Testis (tissue), 2 donors: ENCODE measurements around the gene CABCOCO1.

Experiments used
- POLR2A ChIP-seq: fragments of 450-650 bp; IDR thresholded peaks from one replicate; pipeline ENCODE4 v1.6.1; 2017; ENCODE audit warnings: antibody characterized with exemption, mild to moderate bottlenecking, moderate library complexity
- TF ChIP-seq, protein P1 (sequence below), 3 experiments: fragments of 450-650 bp in 2 of 3; fragments of 200-600 bp in 1 of 3; sonication (generic) in 1 of 3; IDR thresholded peaks; one replicate each; pipeline ENCODE4 v1.5.1; 2016 to 2019; ENCODE audit warnings: antibody characterized with exemption in 3 of 3, mild to moderate bottlenecking in 2 of 3, moderate library complexity in 1 of 3

- TF ChIP-seq, protein P1, sequence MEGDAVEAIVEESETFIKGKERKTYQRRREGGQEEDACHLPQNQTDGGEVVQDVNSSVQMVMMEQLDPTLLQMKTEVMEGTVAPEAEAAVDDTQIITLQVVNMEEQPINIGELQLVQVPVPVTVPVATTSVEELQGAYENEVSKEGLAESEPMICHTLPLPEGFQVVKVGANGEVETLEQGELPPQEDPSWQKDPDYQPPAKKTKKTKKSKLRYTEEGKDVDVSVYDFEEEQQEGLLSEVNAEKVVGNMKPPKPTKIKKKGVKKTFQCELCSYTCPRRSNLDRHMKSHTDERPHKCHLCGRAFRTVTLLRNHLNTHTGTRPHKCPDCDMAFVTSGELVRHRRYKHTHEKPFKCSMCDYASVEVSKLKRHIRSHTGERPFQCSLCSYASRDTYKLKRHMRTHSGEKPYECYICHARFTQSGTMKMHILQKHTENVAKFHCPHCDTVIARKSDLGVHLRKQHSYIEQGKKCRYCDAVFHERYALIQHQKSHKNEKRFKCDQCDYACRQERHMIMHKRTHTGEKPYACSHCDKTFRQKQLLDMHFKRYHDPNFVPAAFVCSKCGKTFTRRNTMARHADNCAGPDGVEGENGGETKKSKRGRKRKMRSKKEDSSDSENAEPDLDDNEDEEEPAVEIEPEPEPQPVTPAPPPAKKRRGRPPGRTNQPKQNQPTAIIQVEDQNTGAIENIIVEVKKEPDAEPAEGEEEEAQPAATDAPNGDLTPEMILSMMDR (IDR thresholded peaks at IDR 0.05) = no peak
- no peak for TF ChIP-seq POLR2A
These were observed 88.9 kb downstream of the CABCOCO1 start for GRCh38 chr10:61751599-61751998.
